Natural killer cell (primary cell): Measurements from ENCODE around the gene SLC25A38. TPM values are rescaled to one million over a fixed set of nuclear protein-coding genes. Genes with fewer than 3 reads are reported as not detected.
A peak's percentile ranks its signal among the peaks of the same experiment; 100 is the strongest.

ENCODE experiments used
- ATAC-seq, 3 donors: fragments of 150-1000 bp in 2 of 3; fragments of 200-7000 bp in 1 of 3; cut with Tn5 transposase; 1 replicate in 1 of 3; 2 replicates in 2 of 3; pipeline ENCODE4 v1.10.0; 2021; ENCODE audit warnings: mild to moderate bottlenecking in 2 of 3, moderate library complexity in 2 of 3
- DNase-seq, 2 donors: peaks; one replicate each; pipeline versions ENCODE4 v3.0.0 to v3.0.0-alpha.2; 2013 to 2021; ENCODE audit warnings: mixed read lengths in 1 of 2
- H3K27ac ChIP-seq: one replicate; pipeline ENCODE4 v1.5.1; 2013; ENCODE audit warnings: mild to moderate bottlenecking, low read length
- H3K27me3 ChIP-seq: one replicate; pipeline ENCODE4 v1.6.1; 2013; ENCODE audit warnings: low read length; ENCODE audit not compliant: control insufficient read depth, insufficient read depth
- H3K36me3 ChIP-seq: one replicate; pipeline ENCODE4 v1.6.1; 2013; ENCODE audit warnings: low read length; ENCODE audit not compliant: control insufficient read depth, insufficient read depth
- H3K4me1 ChIP-seq: one replicate; pipeline ENCODE4 v1.6.1; 2013; ENCODE audit warnings: low read length; ENCODE audit not compliant: control insufficient read depth, insufficient read depth
- H3K4me3 ChIP-seq: one replicate; pipeline ENCODE4 v1.5.1; 2013; ENCODE audit warnings: low read length
- H3K9me3 ChIP-seq: one replicate; pipeline ENCODE4 v1.6.1; 2013; ENCODE audit warnings: low read length; ENCODE audit not compliant: control insufficient read depth, insufficient read depth
- H3K27ac Mint-ChIP-seq, 2 donors: one replicate each; pipeline ENCODE4 v1.8.0; 2022; ENCODE audit warnings: mild to moderate bottlenecking in 2 of 2, mixed read lengths in 2 of 2, moderate library complexity in 1 of 2
- H3K27me3 Mint-ChIP-seq, 2 donors: one replicate each; pipeline ENCODE4 v1.8.0; 2022; ENCODE audit warnings: low read depth in 2 of 2, mixed read lengths in 2 of 2
- H3K36me3 Mint-ChIP-seq: one replicate; pipeline ENCODE4 v1.8.0; 2022; ENCODE audit warnings: mixed read lengths
- H3K4me1 Mint-ChIP-seq, 2 donors: one replicate each; pipeline ENCODE4 v1.8.0; 2022; ENCODE audit warnings: mixed read lengths in 2 of 2
- H3K4me3 Mint-ChIP-seq: one replicate; pipeline ENCODE4 v1.8.0; 2022; ENCODE audit warnings: mild to moderate bottlenecking, moderate library complexity, mixed read lengths
- H3K9me3 Mint-ChIP-seq, 2 donors: one replicate each; pipeline ENCODE4 v1.8.0; 2022; ENCODE audit warnings: mixed read lengths in 2 of 2
- CTCF ChIP-seq: fragments of 200-600 bp; IDR thresholded peaks from one replicate; pipeline ENCODE4 v1.8.0; 2022; ENCODE audit warnings: antibody characterized with exemption
- whole genome bisulfite sequencing: methylation state at CpG from one replicate; pipeline ENCODE4 v1.1.7; 2013; ENCODE audit warnings: missing lambda C conversion rate; ENCODE audit not compliant: insufficient coverage; 5-methylcytosine and 5-hydroxymethylcytosine counted together
- intact Hi-C: fragments of 100-400 bp; cut with micrococcal nuclease; formaldehyde crosslinking; loops from one replicate; pipeline ENCODE4 v1.14.2; 2022
- total RNA-seq, 4 donors: library from RNA; stranded (reverse); fragments of 120-200 nt in 1 of 4; gene quantifications; one replicate each; pipeline versions ENCODE4 v1.2.3 to v1.2.4, GENCODE V29; 2013 to 2022

SLC25A38 gene
- total RNA-seq, 3 donors from 2014 or later (not counting 1 experiment from before 2014, with no cell fraction given), result 40.0 to 44.7 (median 41.7) TPM

- Histone ChIP-seq H3K27me3 (no peaks in the 10 kb centered on the region), H3K9me3 (no peaks in the 10 kb centered on the region), H3K4me3 (no peak overlapping the region), H3K27ac (no peak overlapping the region), H3K4me1 (peaks cover 15% of the 10 kb centered on the region), H3K36me3 (peaks cover 63% of the 10 kb centered on the region)
- no peak for TF ChIP-seq CTCF
- Mint-ChIP-seq H3K4me1 (peaks cover 41 to 43% of the 10 kb centered on the region in 2 donors), H3K36me3 (peaks cover 20% of the 10 kb centered on the region), H3K9me3 (no peaks in the 10 kb centered on the region), H3K27ac (peak overlapping the region; percentile 18 to 98), H3K4me3 (no peak overlapping the region), H3K27me3 (no peaks in the 10 kb centered on the region)
- ATAC-seq (no peak), DNase-seq (no peak)
- 95% methylated on average over 5 of the region's 7 CpGs for WGBS
- intact Hi-C loops, result no loop called here
Observed at GRCh38 chr3:39410893-39411292, 27.7 kb downstream of the SLC25A38 start.

GRCh38 chr3:39412668-39413260 is 29.6 kb downstream of the SLC25A38 start:
- Histone ChIP-seq H3K9me3 (no peaks in the 10 kb centered on the region), H3K36me3 (peaks cover 63% of the 10 kb centered on the region), H3K4me3 (no peak overlapping the region), H3K27me3 (no peaks in the 10 kb centered on the region), H3K4me1 (peaks cover 15% of the 10 kb centered on the region), H3K27ac (no peak overlapping the region)
- ATAC-seq, result no peak
- Mint-ChIP-seq H3K27ac (peak overlapping the region in 1 of 2 donors; percentile 8), H3K27me3 (no peaks in the 10 kb centered on the region), H3K36me3 (peaks cover 20% of the 10 kb centered on the region), H3K9me3 (no peaks in the 10 kb centered on the region), H3K4me1 (peaks cover 25 to 31% of the 10 kb centered on the region in 2 donors), H3K4me3 (no peak overlapping the region)
- no peak for TF ChIP-seq CTCF
- no peak for DNase-seq
- intact Hi-C loops, result no loop called here
- WGBS, result 98% methylated on average over 9 of the region's 9 CpGs

GRCh38 chr3:39413691-39414420 is 30.7 kb downstream of the SLC25A38 start:
- Histone ChIP-seq H3K4me3 (no peak overlapping the region), H3K36me3 (peaks cover 54% of the 10 kb centered on the region), H3K9me3 (no peaks in the 10 kb centered on the region), H3K4me1 (peaks cover 8% of the 10 kb centered on the region), H3K27me3 (no peaks in the 10 kb centered on the region), H3K27ac (no peak overlapping the region)
- no peak for ATAC-seq
- DNase-seq, result no peak
- peaks cover 0 to 4% of the 10 kb centered on the region in 2 donors for H3K27me3 Mint-ChIP-seq
- WGBS, result 80% methylated on average over 6 of the region's 6 CpGs
- H3K4me1 Mint-ChIP-seq, result peaks cover 19 to 26% of the 10 kb centered on the region in 2 donors
- peak overlapping the region; percentile 13 to 70 for H3K27ac Mint-ChIP-seq
- no peak overlapping the region for H3K4me3 Mint-ChIP-seq
- intact Hi-C loops, result no loop called here
- H3K9me3 Mint-ChIP-seq, result no peaks in the 10 kb centered on the region
- H3K36me3 Mint-ChIP-seq, result peaks cover 20% of the 10 kb centered on the region
- no peak for TF ChIP-seq CTCF
